Endothelial cell of umbilical vein (primary cell): ENCODE measurements around the gene ZNF587B. TPM values are rescaled to one million over a fixed set of nuclear protein-coding genes. Genes with fewer than 3 reads are reported as not detected.
A peak's percentile ranks its signal among the peaks of the same experiment; 100 is the strongest.
"Not testable (repeated sequence)": the region's sequence is repeated elsewhere in the genome, so short reads cannot be mapped to it uniquely, and the experiment has no call there.

Experiments
- BruUV-seq: library from RNA; stranded (reverse); fragments of 400-500 nt; replicated peaks from 2 replicates; lab custom pipeline; 2021; lab: Mats Ljungman, UMichigan
- CTCF ChIA-PET: fragments of 300-600, 350-600 bp; sonication (Branson Sonifier 250); formaldehyde crosslinking; loops from one replicate; lab custom pipeline; 2021; ENCODE audit warnings: antibody characterized with exemption, inconsistent platforms; lab: Charles Lee
- POLR2A ChIA-PET: fragments of 300-600, 350-600 bp; sonication (Branson Sonifier 250); formaldehyde crosslinking; loops from one replicate; lab custom pipeline; 2021; ENCODE audit warnings: antibody characterized with exemption, inconsistent platforms; lab: Charles Lee
- DNase-seq: peaks from one replicate; pipeline ENCODE4 v3.0.0-alpha.2; 2011; ENCODE audit warnings: low read depth, low spot score
- FAIRE-seq: peaks from 2 replicates; lab custom pipeline; 2011; peaks lifted over from hg19 to GRCh38; lab: Jason Lieb, UNC
- H2AFZ ChIP-seq: 2 replicates; pipeline ENCODE4 v1.6.0; 2012; ENCODE audit warnings: low read depth, low read length, control low read depth, inconsistent platforms
- H3K27ac ChIP-seq: 2 replicates; pipeline ENCODE4 v1.5.1; 2011; ENCODE audit warnings: low read depth, mild to moderate bottlenecking, control low read depth, low read length, moderate library complexity; ENCODE audit not compliant: insufficient read depth
- H3K27me3 ChIP-seq, 2 experiments: 2 replicates each; pipeline versions ENCODE4 v1.6.0 to v1.6.1; 2011; ENCODE audit warnings: low read length in 2 of 2, mixed read lengths in 1 of 2; ENCODE audit not compliant: control insufficient read depth in 2 of 2, insufficient read depth in 2 of 2
- H3K36me3 ChIP-seq, 2 experiments: 2 replicates in 1 of 2; 3 replicates in 1 of 2; pipeline ENCODE4 v1.5.1; 2011; ENCODE audit warnings: low read length in 2 of 2, mild to moderate bottlenecking in 1 of 2, moderate library complexity in 1 of 2; ENCODE audit not compliant: control insufficient read depth in 2 of 2, insufficient read depth in 2 of 2; ENCODE audit errors: extremely low read depth in 1 of 2
- H3K4me1 ChIP-seq: 3 replicates; pipeline ENCODE4 v1.5.1; 2011; ENCODE audit warnings: mild to moderate bottlenecking, low read length; ENCODE audit not compliant: control insufficient read depth, insufficient read depth; ENCODE audit errors: extremely low read depth
- H3K4me2 ChIP-seq: 2 replicates; pipeline ENCODE4 v1.6.1; 2011; ENCODE audit warnings: low read length, control low read depth, mixed read lengths; ENCODE audit not compliant: insufficient read depth
- H3K4me3 ChIP-seq, 3 experiments: fragments of 200-600 bp in 1 of 3; sonication (generic), shearing (Covaris generic) in 1 of 3; replicated peaks in 1 of 3; 2 replicates each; pipeline ENCODE4 v1.5.1; 2011 to 2016; ENCODE audit warnings: control low read depth in 3 of 3, low read length in 3 of 3, mild to moderate bottlenecking in 2 of 3, inconsistent platforms in 1 of 3, low read depth in 1 of 3, moderate library complexity in 1 of 3; ENCODE audit not compliant: insufficient read depth in 1 of 3
- H3K79me2 ChIP-seq: 2 replicates; pipeline ENCODE4 v1.6.0; 2012; ENCODE audit warnings: low read length, inconsistent platforms; ENCODE audit not compliant: control insufficient read depth, insufficient read depth
- H3K9ac ChIP-seq: replicated peaks from 2 replicates; pipeline ENCODE3; 2011; ENCODE audit warnings: low read length, control low read depth; ENCODE audit not compliant: insufficient read depth; ENCODE audit errors: extremely low read depth
- H3K9me1 ChIP-seq: replicated peaks from 3 replicates; pipeline ENCODE4 v1.6.0; 2011; ENCODE audit warnings: mild to moderate bottlenecking, low read length; ENCODE audit not compliant: control insufficient read depth, insufficient read depth; ENCODE audit errors: extremely low read depth
- H3K9me3 ChIP-seq: replicated peaks from 2 replicates; pipeline ENCODE4 v1.5.1; 2012; ENCODE audit warnings: low read length, inconsistent platforms; ENCODE audit not compliant: control insufficient read depth, insufficient read depth
- H4K20me1 ChIP-seq: replicated peaks from 2 replicates; pipeline ENCODE3; 2011; ENCODE audit warnings: mild to moderate bottlenecking, low read length; ENCODE audit not compliant: control insufficient read depth, insufficient read depth; ENCODE audit errors: extremely low read depth
- CTCF ChIP-seq, 2 donors: IDR thresholded peaks; 1 replicate in 1 of 2; 2 replicates in 1 of 2; pipeline ENCODE4 v1.5.1; 2011; ENCODE audit warnings: low read length in 2 of 2, mild to moderate bottlenecking in 2 of 2, moderate library complexity in 2 of 2, control low read depth in 1 of 2, inconsistent platforms in 1 of 2, low read depth in 1 of 2; ENCODE audit not compliant: insufficient read depth in 1 of 2; ENCODE audit errors: extremely low read depth in 1 of 2
- EZH2 ChIP-seq: IDR thresholded peaks from 2 replicates; pipeline ENCODE4 v1.6.1; 2012; ENCODE audit warnings: borderline replicate concordance, low read depth, mild to moderate bottlenecking, moderate library complexity, low read length, inconsistent platforms; ENCODE audit not compliant: severe bottlenecking
- FOS ChIP-seq: IDR thresholded peaks from 2 replicates; pipeline ENCODE4 v1.6.1; 2011; ENCODE audit warnings: mild to moderate bottlenecking, low read length, moderate library complexity, borderline replicate concordance; ENCODE audit not compliant: insufficient read depth
- JUN ChIP-seq: IDR thresholded peaks from 2 replicates; pipeline ENCODE4 v1.6.1; 2011; ENCODE audit warnings: borderline replicate concordance, low read depth; ENCODE audit not compliant: insufficient read length, insufficient read depth
- POLR2A ChIP-seq: IDR thresholded peaks from 2 replicates; pipeline ENCODE4 v1.6.1; 2012; ENCODE audit warnings: low read depth, mild to moderate bottlenecking, control low read depth, low read length
- POLR2AphosphoS5 ChIP-seq: IDR thresholded peaks from 2 replicates; pipeline ENCODE4 v1.6.1; 2012; ENCODE audit warnings: low read depth, mild to moderate bottlenecking, control low read depth, low read length, moderate library complexity; ENCODE audit not compliant: insufficient read depth
- dilution Hi-C: fragments of 300-500 bp; cut with MboI; formaldehyde crosslinking; loops from one replicate; pipeline ENCODE4 v1.15.0; 2019; ENCODE audit warnings: low sequenced_read_pairs; ENCODE audit not compliant: extremely low pct_ligation_motif_present
- intact Hi-C: fragments of 100-400 bp; cut with micrococcal nuclease; formaldehyde crosslinking; loops from one replicate; pipeline ENCODE4 v1.10.0; 2022
- polyA plus RNA-seq, 4 experiments: library from polyadenylated mRNA; depleted of rRNA in 3 of 4; stranded (reverse) in 3 of 4; unstranded in 1 of 4; fragments of >200 nt; gene quantifications; 2 replicates each; pipeline versions ENCODE4 v1.2.1 to v1.2.3, GENCODE V29; 2011 to 2012; ENCODE audit warnings: missing spikeins in 1 of 4
- total RNA-seq: library from RNA; stranded (reverse); gene quantifications from 2 replicates; pipeline ENCODE4 v1.2.3, GENCODE V29; 2021
- TF ChIP-seq, protein P1 (sequence below): IDR thresholded peaks from 2 replicates; pipeline ENCODE4 v1.6.1; 2011; ENCODE audit not compliant: insufficient read depth, insufficient read length

Gene ZNF587B
- total and polyA plus RNA-seq, 2 donors (not counting 3 experiments of a cell fraction or from before 2014, with no cell fraction given), result 3.2 to 16.3 TPM

- Histone ChIP-seq H3K4me3 (peak within 1 kb of the TSS; percentile 75 to 94 (median 88)), H3K9ac (peak within 1 kb of the TSS; percentile 96), H3K4me2 (peak within 1 kb of the TSS; percentile 94), H3K27ac (peak within 1 kb of the TSS; percentile 75), H3K79me2 (peaks cover 52% of the 10 kb centered on the region), H2AFZ (peak within 1 kb of the TSS; percentile 39)
- FAIRE-seq (peak; percentile 97), DNase-seq (peak; percentile 80)
- TSS peak; percentile 94 for BruUV-seq
- dilution Hi-C loops, H4K20me1 ChIP-seq, POLR2A ChIA-PET, H3K36me3 ChIP-seq, intact Hi-C loops, H3K9me1 ChIP-seq, H3K4me1 ChIP-seq, H3K27me3 ChIP-seq, H3K9me3 ChIP-seq: not testable (repeated sequence)
- TF ChIP-seq POLR2AphosphoS5 (peak; percentile 70), POLR2A (peak; percentile 68)
- TF ChIP-seq, protein P1, sequence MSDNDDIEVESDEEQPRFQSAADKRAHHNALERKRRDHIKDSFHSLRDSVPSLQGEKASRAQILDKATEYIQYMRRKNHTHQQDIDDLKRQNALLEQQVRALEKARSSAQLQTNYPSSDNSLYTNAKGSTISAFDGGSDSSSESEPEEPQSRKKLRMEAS, result peak; percentile 66
- CTCF ChIA-PET, result interaction anchor here (1.0 to 1.5 kb wide), 3 partner anchors 25 to 80 kb away, joined by 3 to 4 read pairs (median 3); partner anchors contain the start of gene ZNF586
Observed at GRCh38 chr19:57849666-57850473, 19.8 kb downstream of the ZNF587B start, which contains the start of gene ZNF587. ZNF587 (plus strand) TSS chr19:57849859; CDS start chr19:57850039, 180 bp downstream.

DNA sequence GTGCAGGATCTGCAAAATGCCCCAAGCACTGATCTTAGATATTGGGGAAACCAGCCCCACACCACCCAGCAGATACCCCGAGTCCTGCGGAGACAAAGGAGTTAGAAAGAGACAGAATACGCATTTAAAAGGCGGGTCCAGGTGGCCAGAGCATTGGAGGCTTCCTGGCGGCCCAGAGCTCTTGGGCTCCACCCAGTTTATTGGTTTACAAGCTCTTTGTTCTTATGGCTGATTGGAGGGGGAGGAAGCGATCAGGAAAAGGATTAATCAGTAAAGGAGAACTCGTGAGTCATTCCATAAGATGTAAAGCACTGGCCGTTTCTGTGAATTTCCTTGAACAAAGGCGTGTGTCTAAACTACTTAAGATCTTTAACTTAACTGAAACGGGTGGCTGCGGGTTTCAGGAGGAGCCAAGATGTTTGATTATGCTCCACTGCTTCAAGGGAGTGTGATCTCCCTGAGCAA, 20.5 kb downstream of the ZNF587B start:
- peaks cover 2 to 3% of the 10 kb centered on the region in 2 experiments for H3K36me3 ChIP-seq

More for the DNA sequence above, 20.5 kb downstream of the ZNF587B start:
- H3K9me3 ChIP-seq, result no peaks in the 10 kb centered on the region
- intact Hi-C loops, result no loop called here
- H3K27me3 ChIP-seq, result no peaks in the 10 kb centered on the region
- dilution Hi-C loops, result no loop called here
- H3K9me1 ChIP-seq, result no peaks in the 10 kb centered on the region
- BruUV-seq, result no TSS peak
- ChIA-PET POLR2A (interaction anchor here (0.6 kb wide), 1 partner anchor 419 kb away, joined by 8 read pairs; no protein-coding TSS in a partner anchor), CTCF (interaction anchor here (1.0 to 1.5 kb wide), 3 partner anchors 25 to 81 kb away, joined by 3 to 4 read pairs (median 3); partner anchors contain the start of gene ZNF586)
- peak overlapping the region; percentile 75 for H3K27ac ChIP-seq
- H2AFZ ChIP-seq, result no peak overlapping the region
- H3K4me1 ChIP-seq, result peaks cover 7% of the 10 kb centered on the region
- H3K4me2 ChIP-seq, result peak overlapping the region; percentile 94
- peak overlapping the region; percentile 96 for H3K9ac ChIP-seq
- TF ChIP-seq JUN (no peak), CTCF (IDR thresholded peaks at IDR 0.05; ENCODE audit: extremely low read depth in 1 of 2, insufficient read depth in 1 of 2, low read depth in 1 of 2, low read length in 2 of 2) (no peak), EZH2 (no peak), POLR2AphosphoS5 (peak; percentile 20), FOS (peak; percentile 75)
- FAIRE-seq (peak; percentile 80), DNase-seq (peak; percentile 74)
- H3K79me2 ChIP-seq, result peaks cover 49% of the 10 kb centered on the region
- peak overlapping the region; percentile 75 to 94 (median 88) for H3K4me3 ChIP-seq
- no peaks in the 10 kb centered on the region for H4K20me1 ChIP-seq
